ENCODE results near the gene TMEM179B. TPM values are rescaled to one million over a fixed set of nuclear protein-coding genes. Genes with fewer than 3 reads are reported as not detected.

Gene TMEM179B
- total and polyA plus RNA-seq, 2 of the 13 experiments (the other 11 are each of a cell fraction or from before 2014, with no cell fraction given), result 24.8 to 25.7 TPM

DNA sequence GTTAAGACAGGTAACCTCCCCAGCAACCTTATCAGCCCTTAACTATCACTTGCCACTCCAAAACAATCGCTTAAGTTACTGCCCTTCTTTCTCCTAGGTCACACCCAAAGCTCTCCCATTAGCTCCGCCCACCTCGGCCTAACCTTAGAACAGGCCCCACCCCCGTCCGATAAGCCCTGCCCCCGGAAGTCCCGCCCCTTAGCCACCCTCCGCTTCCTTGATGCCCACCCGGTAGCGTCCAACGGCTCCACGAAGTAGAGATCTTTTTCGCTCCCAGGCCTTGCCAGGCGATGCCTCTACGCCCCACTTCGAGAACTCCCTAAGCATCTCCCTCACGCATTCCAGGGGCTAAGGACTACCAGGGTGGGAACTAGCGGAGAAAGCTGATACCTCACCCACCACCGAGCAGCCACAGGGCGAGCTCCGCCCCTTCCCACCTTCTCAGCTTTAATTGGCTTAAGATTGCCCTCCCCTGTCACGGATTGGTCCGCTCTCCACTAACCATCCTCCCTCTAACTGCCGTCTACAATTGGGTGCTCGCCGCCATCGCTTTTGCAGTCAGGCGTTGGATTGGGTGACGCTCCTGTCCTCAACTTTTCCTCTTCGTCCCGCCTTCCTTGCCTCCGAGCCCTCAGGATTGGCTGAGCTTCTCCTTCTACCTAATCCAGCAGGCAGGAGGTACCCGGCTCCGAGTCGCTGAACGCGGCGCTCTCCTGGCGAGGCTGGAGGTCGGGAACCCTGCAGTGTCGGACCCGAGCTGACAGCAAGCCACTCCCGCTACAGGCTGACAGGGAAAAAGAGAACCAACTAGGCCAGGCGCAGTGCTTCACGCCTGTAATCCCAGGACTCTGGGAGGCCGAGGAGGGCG lies 33.2 kb upstream of the TMEM179B start, which contains the start of gene ZBTB3 (continued):
- TF ChIP-seq SNAPC4 (CRISPR knock-in tag; IDR thresholded peaks at IDR 0.05) (no peak), ZFAT (CRISPR knock-in tag; conservative IDR thresholded peaks at IDR 0.05) (no peak), ZNF598 (CRISPR knock-in tag; IDR thresholded peaks at IDR 0.05; ENCODE audit: borderline replicate concordance) (0 out of 2 replicates have a peak, but pooled peaks have one; percentile 14), ZNF460 (CRISPR knock-in tag; IDR thresholded peaks at IDR 0.05; ENCODE audit: borderline replicate concordance) (no peak), RNF219 (CRISPR knock-in tag; IDR thresholded peaks at IDR 0.05) (no peak), MYC (CRISPR knock-in tag; IDR thresholded peaks at IDR 0.05; ENCODE audit: borderline replicate concordance) (peak; percentile 22; the same call in 1 of the 2 replicates), ZNF431 (CRISPR knock-in tag; IDR thresholded peaks at IDR 0.05; ENCODE audit: borderline replicate concordance, low read depth) (no peak), SRY (CRISPR knock-in tag; IDR thresholded peaks at IDR 0.05) (no peak), KMT2B (CRISPR knock-in tag; IDR thresholded peaks at IDR 0.05) (no peak; the same call in 1 of the 2 replicates), ZC3H4 (CRISPR knock-in tag; IDR thresholded peaks at IDR 0.05; ENCODE audit: borderline replicate concordance) (no peak), ZNF317 (CRISPR knock-in tag; IDR thresholded peaks at IDR 0.05) (no peak; the same call in 1 of the 2 replicates), RFX3 (CRISPR knock-in tag; IDR thresholded peaks at IDR 0.05) (no peak), ARID3A (IDR thresholded peaks at IDR 0.05; ENCODE audit: low read depth, low read length) (no peak), MAZ (IDR thresholded peaks at IDR 0.05; ENCODE audit: borderline replicate concordance, low read depth, low read length) (0 out of 2 replicates have a peak, but pooled peaks have one; percentile 8), MAZ (CRISPR knock-in tag; IDR thresholded peaks at IDR 0.05; ENCODE audit: low read depth) (no peak), ZNF230 (CRISPR knock-in tag; IDR thresholded peaks at IDR 0.05) (0 out of 2 replicates have a peak, but pooled peaks have one; percentile 46), ZNF24 (IDR thresholded peaks at IDR 0.05) (no peak)
- TF ChIP-seq, protein P1, sequence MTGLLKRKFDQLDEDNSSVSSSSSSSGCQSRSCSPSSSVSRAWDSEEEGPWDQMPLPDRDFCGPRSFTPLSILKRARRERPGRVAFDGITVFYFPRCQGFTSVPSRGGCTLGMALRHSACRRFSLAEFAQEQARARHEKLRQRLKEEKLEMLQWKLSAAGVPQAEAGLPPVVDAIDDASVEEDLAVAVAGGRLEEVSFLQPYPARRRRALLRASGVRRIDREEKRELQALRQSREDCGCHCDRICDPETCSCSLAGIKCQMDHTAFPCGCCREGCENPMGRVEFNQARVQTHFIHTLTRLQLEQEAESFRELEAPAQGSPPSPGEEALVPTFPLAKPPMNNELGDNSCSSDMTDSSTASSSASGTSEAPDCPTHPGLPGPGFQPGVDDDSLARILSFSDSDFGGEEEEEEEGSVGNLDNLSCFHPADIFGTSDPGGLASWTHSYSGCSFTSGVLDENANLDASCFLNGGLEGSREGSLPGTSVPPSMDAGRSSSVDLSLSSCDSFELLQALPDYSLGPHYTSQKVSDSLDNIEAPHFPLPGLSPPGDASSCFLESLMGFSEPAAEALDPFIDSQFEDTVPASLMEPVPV (CRISPR knock-in tag; IDR thresholded peaks at IDR 0.05), result no peak
